WTC11 (cell line): ENCODE measurements around the gene CAMK2D. TPM values are rescaled to one million over a fixed set of nuclear protein-coding genes. Genes with fewer than 3 reads are reported as not detected.

Experiments used
- ATAC-seq: fragments of 200-7000 bp; cut with Tn5 transposase; 2 replicates; pipeline ENCODE4 v1.10.0; 2021; ENCODE audit warnings: mild to moderate bottlenecking, moderate library complexity
- CTCF ChIA-PET: fragments of 300-600 bp; sonication (Branson Sonifier 250); formaldehyde crosslinking; loops from one replicate; lab custom pipeline; 2021; ENCODE audit warnings: antibody characterized with exemption; lab: Charles Lee
- POLR2A ChIA-PET: fragments of 350-600 bp; sonication (Branson Sonifier 250); formaldehyde crosslinking; loops from one replicate; lab custom pipeline; 2021; ENCODE audit warnings: antibody characterized with exemption; lab: Charles Lee
- DNase-seq: peaks from one replicate; pipeline ENCODE4 v3.0.0; 2021; ENCODE audit warnings: low spot score
- H3K27ac Mint-ChIP-seq: 2 replicates; pipeline ENCODE4 v1.8.0; 2021; ENCODE audit warnings: mixed read lengths
- H3K27me3 Mint-ChIP-seq: 2 replicates; pipeline ENCODE4 v1.8.0; 2021; ENCODE audit warnings: low read depth, mild to moderate bottlenecking, moderate library complexity, mixed read lengths
- H3K36me3 Mint-ChIP-seq: 2 replicates; pipeline ENCODE4 v1.8.0; 2021; ENCODE audit warnings: mixed read lengths
- H3K4me1 Mint-ChIP-seq: 2 replicates; pipeline ENCODE4 v1.8.0; 2022; ENCODE audit warnings: mixed read lengths
- H3K4me3 Mint-ChIP-seq: 2 replicates; pipeline ENCODE4 v1.8.0; 2021; ENCODE audit warnings: mild to moderate bottlenecking, moderate library complexity, mixed read lengths
- H3K9me3 Mint-ChIP-seq: 2 replicates; pipeline ENCODE4 v1.8.0; 2021; ENCODE audit warnings: mixed read lengths
- ELF4 ChIP-seq: sonication (generic); formaldehyde crosslinking; IDR thresholded peaks from 2 replicates; pipeline ENCODE4 v1.8.1; 2022; ENCODE audit warnings: low read depth, mild to moderate bottlenecking, moderate library complexity, missing genetic modification reagents
- ETV6 ChIP-seq: sonication (generic); formaldehyde crosslinking; IDR thresholded peaks from 2 replicates; pipeline ENCODE4 v1.8.1; 2022; ENCODE audit warnings: mild to moderate bottlenecking, missing genetic modification reagents
- FOXK1 ChIP-seq: sonication (generic); formaldehyde crosslinking; IDR thresholded peaks from 2 replicates; pipeline ENCODE4 v1.8.0; 2022; ENCODE audit warnings: mild to moderate bottlenecking, moderate library complexity, missing genetic modification reagents
- KAT7 ChIP-seq: sonication (generic); formaldehyde crosslinking; IDR thresholded peaks from 2 replicates; pipeline ENCODE4 v1.8.1; 2023; ENCODE audit warnings: missing genetic modification reagents, mild to moderate bottlenecking, borderline replicate concordance
- MXD4 ChIP-seq: fragments of 250-450 bp; sonication (Bioruptor Pico); IDR thresholded peaks from 2 replicates; pipeline ENCODE4 v1.8.0; 2021; ENCODE audit warnings: mild to moderate bottlenecking, moderate library complexity, borderline replicate concordance
- NFE2L1 ChIP-seq: sonication (generic); formaldehyde crosslinking; IDR thresholded peaks from 2 replicates; pipeline ENCODE4 v1.8.1; 2023; ENCODE audit warnings: missing genetic modification reagents
- RORB ChIP-seq: fragments of 250-450 bp; sonication (Bioruptor Pico); IDR thresholded peaks from 2 replicates; pipeline ENCODE4 v1.9.0; 2021; ENCODE audit warnings: mild to moderate bottlenecking
- SOX15 ChIP-seq: fragments of 250-450 bp; sonication (Bioruptor Pico); IDR thresholded peaks from 2 replicates; pipeline ENCODE4 v1.9.0; 2021; ENCODE audit warnings: mild to moderate bottlenecking
- TCF7 ChIP-seq: sonication (generic); formaldehyde crosslinking; IDR thresholded peaks from 2 replicates; pipeline ENCODE4 v1.8.0; 2022; ENCODE audit warnings: mild to moderate bottlenecking, low read depth, missing genetic modification reagents, moderate library complexity
- ZNF317 ChIP-seq: sonication (generic); formaldehyde crosslinking; IDR thresholded peaks from 2 replicates; pipeline ENCODE4 v1.8.1; 2023; ENCODE audit warnings: low read depth, mild to moderate bottlenecking, moderate library complexity, missing genetic modification reagents, borderline replicate concordance
- total RNA-seq: library from RNA; stranded (reverse); gene quantifications from 3 replicates; pipeline ENCODE4 v1.2.3, GENCODE V29; 2021
- TF ChIP-seq, protein P1 (sequence below): sonication (generic); formaldehyde crosslinking; IDR thresholded peaks from 2 replicates; pipeline ENCODE4 v1.8.1; 2022; ENCODE audit warnings: mild to moderate bottlenecking, moderate library complexity, missing genetic modification reagents
- TF ChIP-seq, protein P2 (sequence below): sonication (generic); formaldehyde crosslinking; IDR thresholded peaks from 2 replicates; pipeline ENCODE4 v1.8.0; 2023; ENCODE audit warnings: missing genetic modification reagents
- TF ChIP-seq, protein P3 (sequence below): sonication (generic); formaldehyde crosslinking; IDR thresholded peaks from 2 replicates; pipeline ENCODE4 v1.8.1; 2022; ENCODE audit warnings: low read depth, mild to moderate bottlenecking, moderate library complexity, missing genetic modification reagents, borderline replicate concordance
- TF ChIP-seq, protein P4 (sequence below): sonication (generic); formaldehyde crosslinking; IDR thresholded peaks from 2 replicates; pipeline ENCODE4 v1.8.1; 2023; ENCODE audit warnings: mild to moderate bottlenecking, moderate library complexity, missing genetic modification reagents
- TF ChIP-seq, protein P5 (sequence below): fragments of 250-450 bp; sonication (Bioruptor Pico); IDR thresholded peaks from 2 replicates; pipeline ENCODE4 v1.9.0; 2021; ENCODE audit warnings: mild to moderate bottlenecking
- TF ChIP-seq, protein P6 (sequence below): sonication (generic); formaldehyde crosslinking; IDR thresholded peaks from 2 replicates; pipeline ENCODE4 v1.8.1; 2023; ENCODE audit warnings: mild to moderate bottlenecking, missing genetic modification reagents, borderline replicate concordance

CAMK2D gene
- total RNA-seq, 1 experiment from 2014 or later: 16.5 TPM

DNA sequence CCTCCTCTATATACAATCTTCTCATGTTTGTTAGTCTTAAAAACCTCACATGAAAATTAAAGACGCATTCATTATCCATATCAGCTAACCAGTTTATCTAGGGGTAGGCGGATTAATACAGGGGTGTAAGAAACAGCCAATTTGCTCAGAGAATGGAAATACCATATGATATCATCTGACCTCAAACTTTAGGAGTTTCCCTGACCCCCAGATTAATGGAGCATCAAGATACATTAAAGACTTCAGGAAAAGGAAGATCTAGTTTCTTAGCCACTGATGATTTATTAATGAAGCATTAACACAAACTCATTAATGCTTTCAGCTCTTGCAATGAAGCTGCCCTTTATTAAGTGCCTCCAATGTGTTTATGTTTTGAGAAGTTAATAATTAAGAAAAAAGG is 67.5 kb downstream of the CAMK2D start:
- POLR2A ChIA-PET: no interaction called here
- Mint-ChIP-seq H3K4me1 (no peaks in the 10 kb centered on the region), H3K9me3 (no peaks in the 10 kb centered on the region), H3K27me3 (no peaks in the 10 kb centered on the region), H3K27ac (no peak overlapping the region), H3K36me3 (no peaks in the 10 kb centered on the region), H3K4me3 (no peak overlapping the region)
- CTCF ChIA-PET: interaction anchor here (2.2 kb wide), 1 partner anchor 9 kb away, joined by 6 read pairs; no protein-coding TSS in a partner anchor
- no peak for ATAC-seq
- no peak for DNase-seq
- no peak for TF ChIP-seq ZNF317 (CRISPR knock-in tag)
- TF ChIP-seq, protein P1, sequence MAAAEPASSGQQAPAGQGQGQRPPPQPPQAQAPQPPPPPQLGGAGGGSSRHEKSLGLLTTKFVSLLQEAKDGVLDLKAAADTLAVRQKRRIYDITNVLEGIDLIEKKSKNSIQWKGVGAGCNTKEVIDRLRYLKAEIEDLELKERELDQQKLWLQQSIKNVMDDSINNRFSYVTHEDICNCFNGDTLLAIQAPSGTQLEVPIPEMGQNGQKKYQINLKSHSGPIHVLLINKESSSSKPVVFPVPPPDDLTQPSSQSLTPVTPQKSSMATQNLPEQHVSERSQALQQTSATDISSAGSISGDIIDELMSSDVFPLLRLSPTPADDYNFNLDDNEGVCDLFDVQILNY (CRISPR knock-in tag): no peak
- no peak for TF ChIP-seq ELF4 (CRISPR knock-in tag)
- TF ChIP-seq, protein P2, sequence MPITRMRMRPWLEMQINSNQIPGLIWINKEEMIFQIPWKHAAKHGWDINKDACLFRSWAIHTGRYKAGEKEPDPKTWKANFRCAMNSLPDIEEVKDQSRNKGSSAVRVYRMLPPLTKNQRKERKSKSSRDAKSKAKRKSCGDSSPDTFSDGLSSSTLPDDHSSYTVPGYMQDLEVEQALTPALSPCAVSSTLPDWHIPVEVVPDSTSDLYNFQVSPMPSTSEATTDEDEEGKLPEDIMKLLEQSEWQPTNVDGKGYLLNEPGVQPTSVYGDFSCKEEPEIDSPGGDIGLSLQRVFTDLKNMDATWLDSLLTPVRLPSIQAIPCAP (CRISPR knock-in tag): no peak
- TF ChIP-seq, protein P3, sequence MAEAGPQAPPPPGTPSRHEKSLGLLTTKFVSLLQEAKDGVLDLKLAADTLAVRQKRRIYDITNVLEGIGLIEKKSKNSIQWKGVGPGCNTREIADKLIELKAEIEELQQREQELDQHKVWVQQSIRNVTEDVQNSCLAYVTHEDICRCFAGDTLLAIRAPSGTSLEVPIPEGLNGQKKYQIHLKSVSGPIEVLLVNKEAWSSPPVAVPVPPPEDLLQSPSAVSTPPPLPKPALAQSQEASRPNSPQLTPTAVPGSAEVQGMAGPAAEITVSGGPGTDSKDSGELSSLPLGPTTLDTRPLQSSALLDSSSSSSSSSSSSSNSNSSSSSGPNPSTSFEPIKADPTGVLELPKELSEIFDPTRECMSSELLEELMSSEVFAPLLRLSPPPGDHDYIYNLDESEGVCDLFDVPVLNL (CRISPR knock-in tag): no peak
- TF ChIP-seq, protein P4, sequence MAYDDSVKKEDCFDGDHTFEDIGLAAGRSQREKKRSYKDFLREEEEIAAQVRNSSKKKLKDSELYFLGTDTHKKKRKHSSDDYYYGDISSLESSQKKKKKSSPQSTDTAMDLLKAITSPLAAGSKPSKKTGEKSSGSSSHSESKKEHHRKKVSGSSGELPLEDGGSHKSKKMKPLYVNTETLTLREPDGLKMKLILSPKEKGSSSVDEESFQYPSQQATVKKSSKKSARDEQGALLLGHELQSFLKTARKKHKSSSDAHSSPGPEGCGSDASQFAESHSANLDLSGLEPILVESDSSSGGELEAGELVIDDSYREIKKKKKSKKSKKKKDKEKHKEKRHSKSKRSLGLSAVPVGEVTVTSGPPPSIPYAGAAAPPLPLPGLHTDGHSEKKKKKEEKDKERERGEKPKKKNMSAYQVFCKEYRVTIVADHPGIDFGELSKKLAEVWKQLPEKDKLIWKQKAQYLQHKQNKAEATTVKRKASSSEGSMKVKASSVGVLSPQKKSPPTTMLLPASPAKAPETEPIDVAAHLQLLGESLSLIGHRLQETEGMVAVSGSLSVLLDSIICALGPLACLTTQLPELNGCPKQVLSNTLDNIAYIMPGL (CRISPR knock-in tag): no peak
- no peak for TF ChIP-seq SOX15 (CRISPR knock-in tag)
- TF ChIP-seq TCF7: no peak
- TF ChIP-seq, protein P5, sequence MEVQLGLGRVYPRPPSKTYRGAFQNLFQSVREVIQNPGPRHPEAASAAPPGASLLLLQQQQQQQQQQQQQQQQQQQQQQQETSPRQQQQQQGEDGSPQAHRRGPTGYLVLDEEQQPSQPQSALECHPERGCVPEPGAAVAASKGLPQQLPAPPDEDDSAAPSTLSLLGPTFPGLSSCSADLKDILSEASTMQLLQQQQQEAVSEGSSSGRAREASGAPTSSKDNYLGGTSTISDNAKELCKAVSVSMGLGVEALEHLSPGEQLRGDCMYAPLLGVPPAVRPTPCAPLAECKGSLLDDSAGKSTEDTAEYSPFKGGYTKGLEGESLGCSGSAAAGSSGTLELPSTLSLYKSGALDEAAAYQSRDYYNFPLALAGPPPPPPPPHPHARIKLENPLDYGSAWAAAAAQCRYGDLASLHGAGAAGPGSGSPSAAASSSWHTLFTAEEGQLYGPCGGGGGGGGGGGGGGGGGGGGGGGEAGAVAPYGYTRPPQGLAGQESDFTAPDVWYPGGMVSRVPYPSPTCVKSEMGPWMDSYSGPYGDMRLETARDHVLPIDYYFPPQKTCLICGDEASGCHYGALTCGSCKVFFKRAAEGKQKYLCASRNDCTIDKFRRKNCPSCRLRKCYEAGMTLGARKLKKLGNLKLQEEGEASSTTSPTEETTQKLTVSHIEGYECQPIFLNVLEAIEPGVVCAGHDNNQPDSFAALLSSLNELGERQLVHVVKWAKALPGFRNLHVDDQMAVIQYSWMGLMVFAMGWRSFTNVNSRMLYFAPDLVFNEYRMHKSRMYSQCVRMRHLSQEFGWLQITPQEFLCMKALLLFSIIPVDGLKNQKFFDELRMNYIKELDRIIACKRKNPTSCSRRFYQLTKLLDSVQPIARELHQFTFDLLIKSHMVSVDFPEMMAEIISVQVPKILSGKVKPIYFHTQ (CRISPR knock-in tag): no peak
- no peak for TF ChIP-seq FOXK1 (CRISPR knock-in tag)
- TF ChIP-seq RORB (CRISPR knock-in tag): no peak
- no peak for TF ChIP-seq ETV6 (CRISPR knock-in tag)
- no peak for TF ChIP-seq MXD4
- TF ChIP-seq, protein P6, sequence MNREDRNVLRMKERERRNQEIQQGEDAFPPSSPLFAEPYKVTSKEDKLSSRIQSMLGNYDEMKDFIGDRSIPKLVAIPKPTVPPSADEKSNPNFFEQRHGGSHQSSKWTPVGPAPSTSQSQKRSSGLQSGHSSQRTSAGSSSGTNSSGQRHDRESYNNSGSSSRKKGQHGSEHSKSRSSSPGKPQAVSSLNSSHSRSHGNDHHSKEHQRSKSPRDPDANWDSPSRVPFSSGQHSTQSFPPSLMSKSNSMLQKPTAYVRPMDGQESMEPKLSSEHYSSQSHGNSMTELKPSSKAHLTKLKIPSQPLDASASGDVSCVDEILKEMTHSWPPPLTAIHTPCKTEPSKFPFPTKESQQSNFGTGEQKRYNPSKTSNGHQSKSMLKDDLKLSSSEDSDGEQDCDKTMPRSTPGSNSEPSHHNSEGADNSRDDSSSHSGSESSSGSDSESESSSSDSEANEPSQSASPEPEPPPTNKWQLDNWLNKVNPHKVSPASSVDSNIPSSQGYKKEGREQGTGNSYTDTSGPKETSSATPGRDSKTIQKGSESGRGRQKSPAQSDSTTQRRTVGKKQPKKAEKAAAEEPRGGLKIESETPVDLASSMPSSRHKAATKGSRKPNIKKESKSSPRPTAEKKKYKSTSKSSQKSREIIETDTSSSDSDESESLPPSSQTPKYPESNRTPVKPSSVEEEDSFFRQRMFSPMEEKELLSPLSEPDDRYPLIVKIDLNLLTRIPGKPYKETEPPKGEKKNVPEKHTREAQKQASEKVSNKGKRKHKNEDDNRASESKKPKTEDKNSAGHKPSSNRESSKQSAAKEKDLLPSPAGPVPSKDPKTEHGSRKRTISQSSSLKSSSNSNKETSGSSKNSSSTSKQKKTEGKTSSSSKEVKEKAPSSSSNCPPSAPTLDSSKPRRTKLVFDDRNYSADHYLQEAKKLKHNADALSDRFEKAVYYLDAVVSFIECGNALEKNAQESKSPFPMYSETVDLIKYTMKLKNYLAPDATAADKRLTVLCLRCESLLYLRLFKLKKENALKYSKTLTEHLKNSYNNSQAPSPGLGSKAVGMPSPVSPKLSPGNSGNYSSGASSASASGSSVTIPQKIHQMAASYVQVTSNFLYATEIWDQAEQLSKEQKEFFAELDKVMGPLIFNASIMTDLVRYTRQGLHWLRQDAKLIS (CRISPR knock-in tag): no peak
- no peak for TF ChIP-seq KAT7 (CRISPR knock-in tag)
- TF ChIP-seq NFE2L1: no peak
